ENCODE results near the gene ALLC. TPM values are rescaled to one million over a fixed set of nuclear protein-coding genes. Genes with fewer than 3 reads are reported as not detected.
"Not testable (repeated sequence)": the region's sequence is repeated elsewhere in the genome, so short reads cannot be mapped to it uniquely, and the experiment has no call there.

ALLC gene
- polyA plus RNA-seq, 4 donors, result 0.23 TPM; not detected in 3

DNA sequence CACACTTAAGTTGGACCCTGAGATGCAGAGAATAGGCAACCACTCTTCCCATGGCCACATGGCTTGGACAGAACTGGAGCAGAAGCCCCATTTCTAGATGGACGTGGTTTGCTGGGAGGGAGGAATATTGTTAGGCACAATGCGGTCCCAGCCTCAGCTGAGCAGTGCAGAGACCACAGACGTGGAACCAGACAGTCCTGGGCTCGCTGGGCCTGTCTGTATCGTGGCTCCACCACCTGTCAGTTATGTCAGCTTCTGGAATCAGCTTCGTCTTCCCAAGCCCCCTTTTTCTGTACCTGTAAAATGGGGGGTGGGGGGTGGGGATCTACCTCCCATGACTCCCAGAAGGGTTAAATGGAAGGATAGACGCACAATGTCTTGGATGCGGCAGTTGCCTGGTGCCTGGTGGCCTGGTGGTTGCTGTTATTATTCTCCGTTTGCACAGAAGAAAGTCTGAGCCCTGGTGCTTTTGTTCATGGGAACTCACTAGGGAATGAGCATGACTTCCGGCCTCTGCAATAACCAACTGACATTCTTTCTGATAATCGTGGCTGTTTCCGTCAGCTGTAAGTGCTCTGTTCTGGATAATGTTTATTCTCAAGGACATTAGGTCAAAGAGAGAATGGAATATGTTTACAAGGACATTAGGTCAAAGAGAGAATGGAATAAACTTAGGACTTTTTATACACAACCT is 31.7 kb upstream of the ALLC start:
- DNase-seq (ENCODE audit: low read depth in 4 of 4, low spot score in 3 of 4), result peak in 3 of 4 donors; percentile 20 to 34 (median 33)

DNA sequence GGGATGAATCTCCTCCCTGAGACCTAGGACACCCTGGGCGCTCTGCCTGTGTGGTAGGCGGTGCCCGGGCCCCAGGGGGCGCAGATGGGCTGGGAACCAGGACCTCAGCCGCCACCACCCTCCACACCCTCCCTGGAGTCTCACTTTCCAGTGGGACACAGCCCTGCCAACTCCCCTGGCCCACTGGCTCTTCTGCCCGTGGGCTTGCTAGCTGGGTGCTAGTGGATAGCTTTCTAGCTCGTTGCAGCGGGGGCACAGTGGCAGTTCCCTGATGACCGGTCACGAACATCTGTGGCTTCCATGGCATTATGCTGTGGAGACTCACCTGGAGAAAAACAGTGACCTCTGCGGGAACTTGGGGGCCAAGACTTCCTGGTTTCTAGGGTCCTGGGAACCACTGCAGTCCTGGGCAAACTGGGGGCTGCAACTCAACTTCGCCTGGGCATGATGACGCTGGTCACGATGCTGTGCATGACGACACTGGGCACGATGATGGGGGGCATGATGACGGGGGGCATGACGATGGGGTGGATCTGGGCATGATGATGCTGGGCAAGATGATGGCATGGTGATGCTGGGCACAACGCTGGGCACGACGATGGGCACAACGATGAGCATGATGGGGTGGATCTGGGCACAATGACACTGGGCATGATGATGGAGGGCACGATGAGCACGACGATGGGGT is 31.0 kb upstream of the ALLC start:
- no peak for DNase-seq (ENCODE audit: low read depth in 4 of 4, low spot score in 3 of 4)

DNA sequence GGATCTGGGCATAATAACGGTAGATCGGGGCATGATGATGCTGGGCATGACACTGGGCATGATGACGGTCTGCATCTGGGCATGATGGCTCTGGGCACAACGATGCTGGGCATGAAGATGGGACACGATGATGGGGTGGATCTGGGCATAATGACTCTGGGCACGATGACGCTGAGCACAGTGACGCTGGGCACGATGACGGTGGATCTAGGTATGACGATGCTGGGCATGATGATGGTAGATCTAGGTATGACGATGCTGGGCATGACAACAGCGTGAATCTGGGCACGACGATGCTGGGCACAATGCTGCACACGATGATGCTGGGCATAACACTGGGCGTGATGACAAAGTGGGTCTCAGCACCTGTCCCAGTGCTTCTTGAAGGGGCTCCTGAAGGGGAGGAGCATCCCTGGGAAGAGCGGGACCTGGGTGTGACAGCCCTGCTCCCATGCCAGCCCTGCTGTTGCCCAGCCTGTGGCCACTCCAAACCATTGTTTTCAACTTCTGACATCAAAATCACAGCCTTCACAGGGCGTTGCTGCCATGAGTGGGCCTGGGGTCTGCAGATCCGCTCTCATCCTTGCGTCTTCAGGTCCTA is 30.4 kb upstream of the ALLC start:
- no peak for DNase-seq (ENCODE audit: low read depth in 4 of 4, low spot score in 3 of 4)

DNA sequence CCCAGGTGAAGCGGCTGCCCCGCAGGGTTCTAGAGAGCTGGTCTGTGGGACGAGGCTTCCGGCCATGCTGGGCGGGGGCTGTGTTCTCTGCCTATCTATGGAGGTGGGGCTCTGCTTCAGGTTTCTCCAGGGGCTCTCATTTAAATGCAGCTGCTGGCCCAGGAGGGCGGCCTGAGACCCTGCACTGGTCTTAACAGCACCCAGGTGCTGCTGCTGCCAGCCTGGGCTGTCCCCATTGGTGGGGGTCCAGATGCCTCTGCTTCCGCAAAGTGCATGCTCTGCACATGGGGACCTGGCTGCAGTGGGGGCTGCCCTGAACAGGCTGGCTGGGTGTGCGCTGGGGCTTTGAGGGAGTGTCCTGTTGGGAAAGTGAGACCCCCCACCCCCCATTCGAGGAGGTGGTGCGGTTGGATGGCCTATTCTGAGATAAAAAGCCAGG is 29.7 kb upstream of the ALLC start:
- no peak for DNase-seq (ENCODE audit: low read depth in 4 of 4, low spot score in 3 of 4)

DNA sequence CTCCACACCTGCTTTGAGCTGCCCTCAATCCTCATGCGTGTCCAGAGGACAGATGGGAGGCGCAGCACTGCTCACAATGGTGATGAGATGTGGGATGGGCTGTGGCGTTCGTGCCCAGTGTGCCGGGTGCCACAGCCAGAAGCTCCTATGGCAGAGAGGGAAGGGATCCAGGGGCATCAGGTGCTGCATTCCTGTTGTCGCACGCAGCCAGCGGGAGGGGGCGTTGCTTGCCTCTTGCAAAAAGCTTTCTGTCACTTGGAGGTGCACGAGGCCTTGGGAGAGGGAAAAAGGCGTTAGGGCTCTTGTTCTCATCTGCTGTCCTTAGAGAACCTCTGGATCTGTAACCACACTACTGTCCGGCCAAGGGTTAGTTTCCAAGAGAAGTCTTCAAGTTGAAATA is 29.2 kb upstream of the ALLC start:
- no peak for DNase-seq (ENCODE audit: low read depth in 4 of 4, low spot score in 3 of 4)

DNA sequence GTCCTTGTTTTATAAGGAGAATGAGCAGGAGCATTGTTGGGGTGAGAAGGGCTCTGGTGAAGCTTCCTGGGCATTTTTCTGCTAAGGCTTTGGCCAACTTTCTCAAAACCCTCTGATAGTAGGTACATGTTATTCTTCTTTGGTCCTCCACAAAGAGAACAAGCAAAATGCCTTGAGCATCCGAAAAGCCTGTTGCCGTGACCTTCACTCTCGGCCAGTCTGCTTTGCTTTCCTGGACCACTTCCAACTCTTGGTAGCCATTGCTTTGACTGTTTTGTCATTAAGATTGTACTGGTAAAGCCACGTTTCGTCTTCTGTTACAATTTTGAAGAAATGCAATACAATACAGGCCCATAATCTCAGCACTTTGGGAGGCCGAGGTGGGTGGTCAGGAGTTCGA is 27.4 kb upstream of the ALLC start:
- DNase-seq (ENCODE audit: low read depth in 4 of 4, low spot score in 3 of 4), result no peak

DNA sequence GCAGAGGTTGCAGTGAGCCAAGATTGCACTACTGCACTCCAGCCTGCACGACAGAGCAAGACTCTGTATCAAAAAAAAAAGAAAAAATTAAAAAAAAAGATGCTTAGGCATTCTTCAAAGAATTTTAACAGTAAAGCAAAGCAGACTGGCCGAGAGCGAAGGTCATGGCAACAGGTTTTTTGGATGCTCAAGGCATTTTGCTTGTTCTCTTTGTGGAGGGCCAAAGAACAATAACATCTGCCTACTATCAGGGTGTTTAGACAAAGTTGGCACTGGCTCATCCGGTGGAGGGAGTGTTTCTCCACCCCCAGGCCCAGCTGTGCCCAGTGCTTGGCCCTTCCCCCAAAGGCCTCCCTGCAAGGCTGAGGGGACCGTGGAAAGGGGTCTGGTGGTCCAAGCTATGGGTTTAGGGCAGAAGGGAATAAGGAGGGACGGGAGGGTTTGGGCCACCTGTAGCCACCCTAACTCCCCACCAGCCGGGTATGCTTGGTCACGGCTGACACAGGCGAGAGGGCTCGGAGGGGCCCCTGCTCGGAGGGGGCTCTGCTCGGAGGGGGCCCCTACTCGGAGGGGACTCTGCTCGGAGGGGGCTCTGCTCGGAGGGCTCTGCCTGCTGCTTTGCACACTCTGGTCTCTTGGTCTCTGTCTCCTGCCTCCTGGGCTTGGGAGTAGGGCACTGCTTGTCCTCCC is 26.7 kb upstream of the ALLC start:
- no peak for DNase-seq (ENCODE audit: low read depth in 4 of 4, low spot score in 3 of 4)

DNA sequence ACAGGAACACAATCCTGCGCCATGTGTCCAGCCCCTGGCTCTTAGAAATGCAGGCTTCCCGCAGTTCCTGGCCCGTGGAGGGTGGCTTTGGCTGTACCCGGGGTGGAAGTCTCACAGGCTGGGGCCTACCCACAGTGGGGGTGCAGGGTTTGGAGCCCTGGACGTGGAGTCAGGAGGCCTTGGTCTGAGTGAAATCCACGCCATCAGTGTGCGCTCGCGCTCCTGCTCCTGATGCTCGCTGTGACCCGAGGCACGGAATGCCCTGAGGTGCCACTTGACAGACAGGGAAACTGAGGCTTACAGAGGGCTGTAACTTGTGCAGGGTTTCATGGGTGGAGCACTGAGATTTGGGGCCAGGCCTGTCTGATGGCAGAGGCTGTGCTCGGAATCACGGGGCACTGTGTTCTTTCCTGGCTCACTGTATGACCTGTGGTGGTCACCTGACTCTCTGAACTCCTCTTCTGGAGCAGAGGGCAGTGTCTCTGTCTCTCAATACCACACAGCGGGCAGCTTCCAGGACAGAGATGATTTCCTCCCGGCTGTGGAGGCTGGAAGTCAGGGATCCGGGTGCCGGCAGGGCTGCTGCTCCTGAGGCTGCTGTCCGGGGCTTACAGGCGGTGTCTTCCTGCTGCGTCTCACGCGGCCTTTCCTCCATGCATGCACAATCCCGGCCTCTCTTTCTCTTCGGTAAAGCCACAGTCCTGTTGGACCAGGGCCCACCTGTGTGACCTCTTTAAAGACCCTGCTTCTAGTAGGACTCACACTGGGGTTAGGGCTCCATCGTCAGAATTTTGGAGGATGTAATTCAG is 25.9 kb upstream of the ALLC start:
- DNase-seq (ENCODE audit: low read depth in 4 of 4, low spot score in 3 of 4), result no peak

DNA sequence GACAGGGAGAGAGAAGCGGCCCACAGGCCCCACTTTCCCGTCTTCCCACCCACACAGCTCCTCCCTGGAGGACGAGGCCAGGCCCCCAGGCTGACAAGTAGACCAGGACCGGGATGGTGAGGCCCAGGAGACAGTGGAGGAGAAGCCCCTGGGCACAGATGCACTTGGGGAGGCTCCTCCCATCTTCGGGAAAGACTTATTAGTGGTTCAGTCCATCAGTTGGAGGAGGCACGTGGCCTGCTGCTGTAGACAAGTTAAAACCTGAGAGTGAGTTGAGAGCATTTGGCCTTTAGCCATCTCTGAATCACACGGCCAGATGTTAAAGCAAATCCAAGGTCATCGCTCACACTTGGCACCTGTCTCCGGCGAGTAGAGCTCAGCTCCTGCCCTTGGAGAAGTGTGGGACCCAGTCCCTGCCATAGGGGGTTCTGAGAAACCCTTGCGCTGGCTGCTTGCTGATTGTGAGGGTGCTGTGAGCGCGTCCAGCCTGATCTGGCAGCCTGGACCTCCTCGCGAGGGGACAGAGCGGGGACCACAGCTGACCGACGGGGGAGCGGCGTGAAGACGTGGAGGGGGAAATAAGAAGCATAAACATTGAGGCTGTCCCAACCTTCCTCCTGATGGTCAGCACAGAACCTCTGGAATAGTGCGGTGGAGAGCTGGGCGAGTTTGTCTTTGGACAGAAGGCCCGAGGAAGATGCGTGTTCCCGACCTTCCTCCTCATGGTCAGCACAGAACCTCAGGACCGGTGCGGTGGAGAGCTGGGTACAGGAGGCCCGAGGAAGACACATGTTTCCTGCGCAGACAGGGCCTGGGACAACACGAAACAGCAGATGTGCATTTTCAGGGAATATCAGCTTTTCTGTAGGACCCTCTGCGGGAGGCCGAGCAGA is 24.7 kb upstream of the ALLC start:
- DNase-seq (ENCODE audit: low read depth in 4 of 4, low spot score in 3 of 4), result no peak

DNA sequence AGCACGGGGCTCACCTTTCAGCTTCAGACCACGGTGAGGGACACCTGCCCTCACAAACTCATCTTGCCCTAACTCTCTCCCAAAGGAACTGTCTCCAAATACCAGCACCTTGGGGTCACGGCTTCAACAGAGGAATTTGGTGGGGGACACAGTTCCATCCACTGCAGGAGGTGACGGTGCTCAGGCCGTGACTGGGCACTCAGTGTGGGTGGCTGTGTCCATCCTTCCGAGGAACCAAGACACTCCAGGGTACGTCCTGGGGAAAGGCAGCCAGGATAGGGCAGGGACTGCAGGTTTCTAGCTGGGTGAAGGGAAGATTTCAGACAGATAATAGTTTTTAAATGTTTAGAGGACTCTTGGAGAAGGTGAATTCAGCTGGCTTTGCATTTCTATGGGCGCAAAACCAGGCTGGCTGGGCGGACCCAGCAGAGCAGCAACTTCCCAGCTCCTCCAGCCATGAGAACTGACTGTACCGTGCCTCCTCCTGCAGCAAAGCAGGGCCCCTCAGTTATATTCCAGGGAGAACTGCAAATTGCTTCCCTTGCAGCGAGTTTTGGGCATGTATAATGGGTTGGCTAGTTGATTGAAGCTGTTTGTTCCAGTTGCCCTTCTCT is 23.9 kb upstream of the ALLC start:
- no peak for DNase-seq (ENCODE audit: low read depth in 4 of 4, low spot score in 3 of 4)

DNA sequence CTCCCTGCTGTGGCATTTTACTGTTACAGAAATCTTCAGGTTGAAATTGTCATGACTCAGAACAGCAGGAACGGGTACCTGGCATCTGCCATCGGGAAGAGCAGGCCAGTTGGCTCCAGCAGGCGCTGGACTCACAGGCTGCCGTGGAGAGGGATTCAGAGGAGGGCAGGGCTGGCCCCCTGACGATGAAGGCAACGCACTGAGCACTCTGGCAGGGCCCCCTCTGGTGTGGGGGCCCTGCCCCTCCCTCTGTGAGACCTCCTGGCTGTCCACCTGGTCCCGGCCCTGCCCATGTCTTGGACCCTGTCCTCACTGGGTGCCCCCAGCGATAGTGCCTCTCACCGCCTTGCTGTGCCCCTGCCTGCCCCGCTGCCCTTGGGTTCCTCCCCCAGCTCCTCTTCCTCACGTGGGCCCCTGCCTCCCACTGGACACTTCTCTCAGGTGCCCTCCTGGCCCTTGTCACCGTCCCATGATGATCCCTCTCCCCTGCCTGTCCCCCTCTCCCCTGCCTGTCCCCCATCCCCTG is 23.3 kb upstream of the ALLC start:
- DNase-seq (ENCODE audit: low read depth in 4 of 4, low spot score in 3 of 4), result no peak

DNA sequence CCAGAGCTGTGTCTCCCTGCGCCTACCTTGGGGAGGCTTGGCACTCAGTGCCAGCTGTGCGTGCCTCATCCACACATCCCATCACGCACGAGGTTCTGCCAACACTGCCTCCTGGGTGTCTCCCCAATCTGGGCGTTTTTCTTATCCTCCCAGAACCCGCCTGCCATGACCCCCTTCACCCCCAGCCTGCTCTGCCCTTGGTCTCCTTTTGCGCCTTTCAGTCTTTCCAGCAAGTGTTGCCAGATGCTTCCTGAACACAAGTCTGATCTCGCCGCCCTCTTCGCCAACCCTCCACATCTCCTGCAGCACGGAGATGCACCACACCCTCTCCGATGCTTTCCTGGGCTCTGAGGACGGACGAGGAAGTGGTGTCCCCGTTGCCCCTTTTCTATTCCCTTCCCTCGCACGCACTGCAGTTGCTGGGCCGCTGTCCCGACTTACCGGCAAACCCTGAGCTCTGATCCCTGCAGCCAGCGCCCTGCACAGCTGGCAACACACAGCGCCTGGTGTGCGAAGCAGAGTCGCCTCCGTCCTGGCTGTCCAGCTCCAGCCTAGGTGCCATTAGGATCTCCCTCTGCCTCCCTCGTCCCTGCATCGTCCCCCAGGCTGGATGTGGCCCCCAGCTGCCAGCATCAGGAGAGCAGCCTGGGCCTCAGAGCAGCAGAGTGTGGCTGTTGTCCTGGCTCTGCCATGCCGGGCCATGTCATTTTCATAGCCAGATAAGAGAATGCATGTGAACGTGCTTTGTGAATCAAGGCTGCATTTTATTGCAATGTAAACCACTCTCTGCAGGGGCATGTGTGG is 22.6 kb upstream of the ALLC start:
- DNase-seq (ENCODE audit: low read depth in 4 of 4, low spot score in 3 of 4), result no peak

DNA sequence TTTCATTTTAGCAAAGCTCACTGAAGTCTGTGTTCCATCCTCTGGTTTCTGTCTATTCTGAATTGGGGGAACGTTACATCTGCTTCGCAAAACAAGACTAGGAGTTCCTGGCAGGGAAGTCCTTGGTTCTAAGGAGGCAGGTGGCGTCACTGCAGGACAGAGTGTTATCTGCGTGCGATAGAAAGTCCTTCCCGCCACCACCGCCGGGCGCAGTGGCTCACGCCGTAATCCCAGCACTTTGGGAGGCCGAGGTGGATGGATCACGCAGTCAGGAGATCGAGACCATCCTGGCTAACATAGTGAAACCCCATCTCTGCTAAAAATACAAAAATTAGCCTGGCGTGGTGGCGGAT is 22.0 kb upstream of the ALLC start:
- DNase-seq (ENCODE audit: low read depth in 4 of 4, low spot score in 3 of 4), result not testable (repeated sequence)

DNA sequence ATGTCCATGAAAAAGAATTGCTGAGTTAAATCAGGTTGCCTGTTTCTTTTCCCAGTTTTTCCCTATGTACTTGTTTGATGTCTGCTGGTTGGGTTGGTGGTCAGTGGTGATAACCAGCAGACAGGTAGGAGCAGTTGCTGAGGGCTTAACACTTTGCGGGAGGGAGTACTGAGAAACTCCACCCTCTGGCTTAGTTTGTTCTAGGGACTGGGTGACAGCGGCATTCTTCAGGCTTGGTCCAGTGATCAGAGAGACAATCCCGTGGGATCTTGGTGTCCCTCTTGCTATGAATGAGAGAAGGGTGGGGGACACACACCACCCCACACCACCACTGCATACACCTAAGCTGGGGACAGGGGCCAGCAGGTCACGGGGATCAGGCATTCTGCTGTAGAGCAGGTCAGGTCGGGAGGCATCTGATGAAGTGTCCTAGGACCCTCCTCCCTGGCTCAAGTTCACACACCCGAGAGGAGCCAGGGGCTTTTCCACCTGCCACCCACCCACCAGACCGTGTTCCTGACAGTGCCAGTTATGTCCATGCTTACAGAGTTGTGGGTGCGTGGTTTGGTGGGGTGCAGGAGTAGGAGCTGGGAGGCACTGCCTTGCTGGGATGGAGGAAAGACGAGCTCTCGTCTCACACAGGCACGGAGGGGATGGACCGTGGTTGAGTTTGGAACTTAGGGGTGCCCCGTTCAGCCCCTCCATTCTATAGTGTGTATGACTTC is 21.3 kb upstream of the ALLC start:
- DNase-seq (ENCODE audit: low read depth in 4 of 4, low spot score in 3 of 4), result no peak

DNA sequence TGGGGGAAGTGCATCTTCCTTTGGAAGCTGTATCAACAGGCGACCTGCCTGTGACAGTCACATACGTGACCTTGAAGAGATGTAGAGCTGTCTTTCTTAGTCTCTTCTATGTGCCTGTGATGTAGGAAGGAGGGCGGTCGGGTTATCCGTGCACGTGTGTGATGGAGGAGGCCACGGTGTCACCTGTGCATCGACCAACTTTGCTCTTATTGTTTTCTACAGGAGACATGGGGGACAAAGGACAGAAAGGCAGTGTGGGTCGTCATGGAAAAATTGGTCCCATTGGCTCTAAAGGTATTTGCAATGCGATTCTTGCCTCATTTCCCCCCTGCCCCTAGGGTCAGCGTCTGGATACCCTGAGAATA is 20.7 kb upstream of the ALLC start:
- no peak for DNase-seq (ENCODE audit: low read depth in 4 of 4, low spot score in 3 of 4)

DNA sequence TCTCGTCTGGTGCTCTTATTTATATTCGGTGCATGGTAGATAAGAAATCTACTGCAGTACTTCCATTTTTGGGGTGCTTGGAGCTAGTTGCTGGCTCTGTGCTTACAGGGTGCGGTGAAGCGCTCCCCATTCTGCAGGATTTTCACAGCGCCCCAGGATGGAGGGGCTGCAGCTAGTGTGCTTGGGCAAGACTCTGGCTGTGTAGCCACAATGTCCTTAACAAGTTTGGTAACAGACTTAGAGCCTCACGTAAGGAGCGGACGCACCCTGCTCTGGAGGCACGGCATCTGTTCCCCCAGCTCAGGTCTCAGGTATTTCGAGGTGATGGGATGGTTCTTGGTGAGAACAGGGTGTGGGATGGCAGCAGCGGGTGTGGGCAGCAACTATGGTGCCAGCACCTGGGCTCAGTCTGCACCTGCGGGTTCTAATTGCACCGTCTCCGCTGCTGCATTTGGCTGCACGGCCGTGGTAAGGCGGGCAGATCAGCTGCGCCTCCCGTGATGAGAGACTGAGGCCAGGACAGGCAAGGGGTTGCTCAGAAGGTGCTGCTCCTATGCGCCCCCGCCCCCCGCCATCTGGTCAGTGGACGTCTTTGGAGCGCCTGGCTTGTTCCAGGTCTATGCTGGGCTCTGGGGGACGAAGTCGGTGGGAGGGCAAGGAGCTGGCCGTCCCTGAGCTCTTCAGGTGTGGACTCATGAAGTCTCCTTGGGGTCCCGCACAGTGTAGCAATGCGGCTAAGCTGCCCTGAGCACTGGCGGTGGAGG is 20.1 kb upstream of the ALLC start:
- no peak for DNase-seq (ENCODE audit: low read depth in 4 of 4, low spot score in 3 of 4)

DNA sequence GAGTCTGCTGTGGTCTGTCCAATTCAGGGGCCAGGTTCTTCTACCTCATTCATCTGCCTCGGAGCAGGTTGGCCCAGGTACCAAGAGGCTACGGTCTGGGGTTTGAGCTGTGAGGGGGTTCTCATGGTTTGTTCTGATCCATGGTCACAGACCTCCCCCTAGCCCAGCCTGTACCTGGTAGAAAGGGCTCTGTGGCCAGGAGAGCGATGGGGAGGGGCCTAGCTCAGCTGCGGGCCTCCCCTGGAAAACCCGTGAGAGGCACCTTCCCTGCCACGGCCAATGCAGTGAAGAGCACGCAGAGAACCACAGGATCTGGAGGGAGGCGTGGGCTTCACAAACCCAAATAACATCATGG is 19.6 kb upstream of the ALLC start:
- no peak for DNase-seq (ENCODE audit: low read depth in 4 of 4, low spot score in 3 of 4)

Measured in right renal pelvis (tissue), 4 donors.